ENCODE measurements around the gene FAM43A.

The FAM43A gene

DNA sequence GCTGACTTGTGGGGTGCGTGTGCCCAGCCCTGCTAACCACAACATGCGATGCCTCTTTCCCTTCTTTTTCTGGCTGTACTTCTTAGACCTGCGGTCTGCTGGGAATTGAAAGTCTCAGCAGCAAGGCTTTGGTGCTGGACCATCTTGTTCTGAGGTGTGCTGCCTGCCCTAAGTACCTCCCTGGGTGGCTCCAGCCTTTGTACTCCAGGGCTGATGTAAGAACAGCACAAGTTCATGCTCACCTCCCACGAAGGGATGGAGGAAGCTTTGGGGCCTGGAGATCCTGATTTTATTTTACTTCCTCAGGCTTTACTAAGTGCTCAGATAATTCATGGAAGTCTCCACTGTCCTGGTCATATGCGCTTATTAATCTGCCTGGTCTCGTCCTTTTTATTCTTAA lies 28.9 kb downstream of the FAM43A start:
- no peak overlapping the region for H3K4me3 ChIP-seq (replicated peaks; ENCODE audit: low read depth, low read length)
- TF ChIP-seq, protein P1, sequence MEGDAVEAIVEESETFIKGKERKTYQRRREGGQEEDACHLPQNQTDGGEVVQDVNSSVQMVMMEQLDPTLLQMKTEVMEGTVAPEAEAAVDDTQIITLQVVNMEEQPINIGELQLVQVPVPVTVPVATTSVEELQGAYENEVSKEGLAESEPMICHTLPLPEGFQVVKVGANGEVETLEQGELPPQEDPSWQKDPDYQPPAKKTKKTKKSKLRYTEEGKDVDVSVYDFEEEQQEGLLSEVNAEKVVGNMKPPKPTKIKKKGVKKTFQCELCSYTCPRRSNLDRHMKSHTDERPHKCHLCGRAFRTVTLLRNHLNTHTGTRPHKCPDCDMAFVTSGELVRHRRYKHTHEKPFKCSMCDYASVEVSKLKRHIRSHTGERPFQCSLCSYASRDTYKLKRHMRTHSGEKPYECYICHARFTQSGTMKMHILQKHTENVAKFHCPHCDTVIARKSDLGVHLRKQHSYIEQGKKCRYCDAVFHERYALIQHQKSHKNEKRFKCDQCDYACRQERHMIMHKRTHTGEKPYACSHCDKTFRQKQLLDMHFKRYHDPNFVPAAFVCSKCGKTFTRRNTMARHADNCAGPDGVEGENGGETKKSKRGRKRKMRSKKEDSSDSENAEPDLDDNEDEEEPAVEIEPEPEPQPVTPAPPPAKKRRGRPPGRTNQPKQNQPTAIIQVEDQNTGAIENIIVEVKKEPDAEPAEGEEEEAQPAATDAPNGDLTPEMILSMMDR (IDR thresholded peaks at IDR 0.05; ENCODE audit: low read length, missing control alignments) = no peak
- no peak for DNase-seq (ENCODE audit: low read depth)

DNA sequence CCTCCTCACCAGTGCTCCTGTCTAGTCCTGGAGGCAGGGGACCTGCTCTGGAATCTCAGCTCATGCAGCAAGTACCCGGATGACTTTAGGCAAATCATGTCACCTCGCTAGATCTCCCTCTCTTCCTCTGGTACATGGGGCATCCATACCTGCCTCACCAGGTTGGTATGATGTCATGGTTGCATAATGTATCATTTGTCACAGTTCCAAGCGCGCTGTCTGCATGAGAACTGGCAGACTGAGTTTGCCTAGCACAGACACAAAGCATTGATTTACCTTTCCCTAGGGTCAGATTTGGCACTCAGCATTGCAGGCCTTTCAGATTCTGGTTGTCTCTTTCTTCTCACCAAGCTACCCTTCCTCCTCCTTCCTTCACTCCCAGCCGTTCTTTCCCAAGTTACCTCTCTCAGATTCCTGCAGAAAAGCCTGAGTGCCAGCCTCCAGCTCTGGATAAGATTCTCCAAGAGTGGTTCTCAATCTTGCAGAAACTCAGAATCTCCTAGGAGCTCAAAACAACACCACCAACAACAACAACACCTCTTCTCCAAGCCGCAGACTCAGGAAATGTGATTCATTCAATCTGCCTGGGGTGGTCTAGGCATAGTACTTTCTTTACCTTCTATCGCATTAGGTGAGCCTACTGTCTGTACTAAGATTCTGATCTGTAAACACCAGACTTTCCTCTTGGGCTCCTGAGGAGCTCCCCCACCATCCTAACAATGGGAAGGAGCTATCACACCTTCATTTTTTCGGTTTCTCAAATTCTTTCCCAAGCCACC lies 29.5 kb downstream of the FAM43A start:
- no peak overlapping the region for H3K4me3 ChIP-seq (replicated peaks; ENCODE audit: low read depth, low read length)
- TF ChIP-seq, protein P1 (IDR thresholded peaks at IDR 0.05; ENCODE audit: low read length, missing control alignments) = no peak
- peak; percentile 55 for DNase-seq (ENCODE audit: low read depth)

DNA sequence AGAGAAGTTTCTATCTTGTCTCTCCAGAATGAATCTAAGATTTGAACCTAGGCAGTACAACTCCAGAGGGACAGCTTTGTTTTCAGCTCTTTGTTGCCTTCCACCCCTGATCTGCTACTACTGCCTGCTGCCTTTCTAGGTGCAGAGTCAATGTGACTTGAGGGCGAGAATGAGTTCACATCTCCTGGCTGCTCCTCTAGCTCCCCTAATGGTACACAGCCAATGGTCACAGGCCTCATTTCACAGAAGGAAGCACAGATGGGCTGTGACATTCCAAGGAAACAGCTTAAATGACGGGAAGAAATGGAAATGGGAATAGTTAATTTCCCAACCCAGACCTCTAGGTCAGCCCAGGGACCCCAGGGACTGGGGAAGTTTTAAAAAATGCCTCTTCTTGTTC lies 32.4 kb downstream of the FAM43A start:
- no peak for DNase-seq (ENCODE audit: low read depth)
- H3K4me3 ChIP-seq (replicated peaks; ENCODE audit: low read depth, low read length) = no peak overlapping the region
- TF ChIP-seq, protein P1 (IDR thresholded peaks at IDR 0.05; ENCODE audit: low read length, missing control alignments) = no peak

DNA sequence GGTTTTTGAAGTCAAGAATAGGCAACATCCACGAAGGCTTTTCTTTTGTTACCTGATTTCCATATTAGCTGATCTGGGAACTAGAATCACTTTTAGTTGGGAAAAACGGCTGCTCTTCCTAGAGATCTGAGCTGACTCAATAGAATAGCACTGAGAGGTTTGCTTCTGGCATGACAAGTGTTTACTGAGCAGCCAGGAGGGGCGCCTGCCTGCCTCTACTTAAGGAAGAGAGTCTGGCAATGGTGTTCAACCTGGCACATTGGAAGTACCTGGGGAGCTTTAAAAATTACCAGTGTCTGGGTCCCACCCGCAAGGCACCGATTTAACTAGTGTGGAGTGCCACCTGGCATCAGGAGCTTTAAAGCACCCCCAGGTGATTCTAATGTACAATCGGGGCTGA lies 34.4 kb downstream of the FAM43A start:
- H3K4me3 ChIP-seq (replicated peaks; ENCODE audit: low read depth, low read length) = no peak overlapping the region
- DNase-seq (ENCODE audit: low read depth) = no peak
- TF ChIP-seq, protein P1 (IDR thresholded peaks at IDR 0.05; ENCODE audit: low read length, missing control alignments) = no peak

DNA sequence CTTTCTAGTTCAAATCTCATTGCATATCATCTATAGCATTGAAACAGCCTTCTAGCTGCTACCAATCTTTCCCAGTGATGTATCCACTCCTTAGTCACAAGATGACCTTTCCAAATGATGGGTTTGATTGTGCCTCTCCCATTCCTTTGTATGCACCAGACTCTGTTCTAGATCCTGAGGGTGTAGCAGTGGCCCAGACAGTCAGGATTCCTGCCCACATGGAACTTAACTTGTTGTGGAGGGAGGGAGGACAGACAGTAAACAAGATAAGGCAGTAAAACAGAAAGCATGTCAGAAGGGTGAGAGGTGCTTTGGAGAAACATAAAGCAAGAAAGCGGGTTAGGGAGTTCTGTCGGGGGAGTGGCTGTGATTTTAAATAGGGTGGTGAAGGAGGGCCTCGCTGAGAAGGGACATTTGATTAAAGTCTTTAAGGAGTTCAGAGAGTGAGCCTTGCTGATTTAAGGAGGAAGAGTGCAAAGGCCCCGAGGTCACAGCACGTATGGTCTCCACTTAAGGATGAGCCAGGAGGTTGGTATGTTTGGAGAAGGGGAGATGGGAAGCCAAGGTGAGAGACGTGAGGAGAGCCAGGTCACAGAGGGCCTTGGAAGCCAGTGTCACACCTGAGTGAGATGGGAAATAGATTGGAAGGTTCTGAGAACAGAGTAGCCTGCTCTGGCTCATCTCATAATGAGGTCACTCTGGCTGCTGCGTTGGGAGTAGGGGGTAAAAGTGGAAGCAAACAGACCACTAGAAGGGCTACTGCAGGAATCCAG lies 38.3 kb downstream of the FAM43A start:
- H3K4me3 ChIP-seq (replicated peaks; ENCODE audit: low read depth, low read length) = no peak overlapping the region
- TF ChIP-seq, protein P1 (IDR thresholded peaks at IDR 0.05; ENCODE audit: low read length, missing control alignments) = no peak
- DNase-seq (ENCODE audit: low read depth) = no peak

DNA sequence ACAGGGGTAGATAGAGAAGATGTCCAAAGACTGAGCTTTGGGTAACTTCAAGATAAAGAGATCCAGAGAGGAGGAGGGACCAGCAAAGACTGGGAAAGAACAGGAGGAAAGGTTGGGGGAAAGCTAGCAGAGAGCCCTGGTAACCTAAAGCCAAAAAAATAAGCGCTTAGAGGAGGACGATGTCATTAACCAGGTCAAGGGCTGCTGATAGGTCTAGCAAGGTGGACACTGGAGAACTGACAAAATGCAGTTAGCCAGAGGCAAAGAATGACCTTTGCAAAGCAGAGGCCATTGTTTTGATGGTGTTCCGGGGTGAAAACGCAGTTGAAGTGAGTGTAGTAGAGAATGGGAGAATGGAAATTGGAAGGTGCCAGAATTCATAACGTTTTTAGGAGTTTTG lies 39.7 kb downstream of the FAM43A start:
- no peak for DNase-seq (ENCODE audit: low read depth)
- no peak overlapping the region for H3K4me3 ChIP-seq (replicated peaks; ENCODE audit: low read depth, low read length)
- TF ChIP-seq, protein P1 (IDR thresholded peaks at IDR 0.05; ENCODE audit: low read length, missing control alignments) = no peak

Measured in fibroblast of pulmonary artery (primary cell).